ENCODE data around the gene TMEM106C. TPM values are rescaled to one million over a fixed set of nuclear protein-coding genes. Genes with fewer than 3 reads are reported as not detected.
A peak's percentile ranks its signal among the peaks of the same experiment; 100 is the strongest.
"Not testable (repeated sequence)": the region's sequence is repeated elsewhere in the genome, so short reads cannot be mapped to it uniquely, and the experiment has no call there.

Gene TMEM106C
- total RNA-seq, 8 experiments from 2014 or later, result 26.7 to 79.3 (median 43.5) TPM

- in situ Hi-C loops (cut with MboI; ENCODE audit: low pct_unique_long_range_greater_than_20kb in 2 of 9, low sequenced_read_pairs in 9 of 9, unreplicated experiment in 9 of 9), result loop anchor here in 1 of 9 experiments (10.0 kb wide), 1 partner anchor 50 kb away; the partner anchor contains the start of gene VDR
- ATAC-seq (replicated peaks in 6 of 8), result peak in 1 of 8 experiments; percentile 9
- Histone ChIP-seq H3K4me1 (replicated peaks in 1 of 2) (no peaks in the 10 kb centered on the region), H3K4me3 (no peak overlapping the region), H3K27ac (no peak overlapping the region)
- 59 to 100% (median 71%) methylated on average over 1 to 4 of the region's 4 CpGs; no CpG with 5 or more reads in 1 of the 10 experiments for WGBS, 10 experiments
These were observed 8.8 kb upstream of the TMEM106C start for GRCh38 chr12:47954467-47955045.

- in situ Hi-C loops (cut with MboI; ENCODE audit: low pct_unique_long_range_greater_than_20kb in 2 of 9, low sequenced_read_pairs in 9 of 9, unreplicated experiment in 9 of 9), result loop anchor here in 1 of 9 experiments (10.0 kb wide), 1 partner anchor 50 kb away; the partner anchor contains the start of gene VDR
- Histone ChIP-seq H3K4me3 (no peak overlapping the region), H3K27ac (no peak overlapping the region), H3K4me1 (replicated peaks in 1 of 2) (no peaks in the 10 kb centered on the region)
- 20 to 100% (median 78%) methylated on average over 1 to 2 of the region's 3 CpGs; no CpG with 5 or more reads in 2 of the 10 experiments for WGBS, 10 experiments
- ATAC-seq (replicated peaks in 6 of 8), result no peak
These were observed 8.3 kb upstream of the TMEM106C start for GRCh38 chr12:47955059-47955458.

DNA sequence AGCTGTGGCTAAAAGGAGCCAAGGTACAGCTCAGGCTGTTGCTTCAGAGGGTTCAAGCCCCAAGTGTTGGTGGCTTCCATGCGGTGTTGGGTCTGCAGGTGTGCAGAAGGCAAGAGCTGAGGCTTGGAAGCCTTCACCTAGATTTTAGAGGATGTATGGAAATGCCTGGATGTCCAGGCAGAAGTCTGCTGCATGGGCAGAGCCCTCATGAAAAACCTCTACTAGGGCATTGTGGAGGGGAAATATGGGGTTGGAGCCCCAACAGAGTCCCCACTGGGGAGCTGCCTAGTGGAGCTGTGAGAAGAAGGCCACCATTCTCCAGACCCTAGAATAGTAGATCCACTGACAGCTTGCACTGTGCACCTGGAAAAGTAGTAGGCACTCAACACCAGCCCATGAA, 5.7 kb upstream of the TMEM106C start:
- ATAC-seq (replicated peaks in 6 of 8); H3K4me3 ChIP-seq; H3K27ac ChIP-seq; H3K4me1 ChIP-seq (replicated peaks in 1 of 2): not testable (repeated sequence)
- WGBS, 10 experiments, result 50 to 60% methylated on average over 1 of the region's 1 CpG; no CpG with 5 or more reads in 8 of the 10 experiments
- in situ Hi-C loops (cut with MboI; ENCODE audit: low pct_unique_long_range_greater_than_20kb in 2 of 9, low sequenced_read_pairs in 9 of 9, unreplicated experiment in 9 of 9), result loop anchor here in 1 of 9 experiments (10.0 kb wide), 1 partner anchor 53 kb away; the partner anchor contains the start of gene VDR

- no peak for ATAC-seq (replicated peaks in 6 of 8)
- Histone ChIP-seq H3K4me3 (no peak overlapping the region), H3K4me1 (replicated peaks in 1 of 2) (peaks cover 3 to 4% of the 10 kb centered on the region in 2 donors), H3K27ac (no peak overlapping the region)
- in situ Hi-C loops (cut with MboI; ENCODE audit: low pct_unique_long_range_greater_than_20kb in 2 of 9, low sequenced_read_pairs in 9 of 9, unreplicated experiment in 9 of 9), result no loop called here
- 50 to 100% (median 89%) methylated on average over 1 to 10 of the region's 11 CpGs; no CpG with 5 or more reads in 2 of the 10 experiments for WGBS, 10 experiments
These were observed 1.2 kb upstream of the TMEM106C start for GRCh38 chr12:47962198-47962597.

- H3K4me1 ChIP-seq (replicated peaks in 1 of 2), result peaks cover 3 to 4% of the 10 kb centered on the region in 2 donors
- 3 to 92% (median 23%) methylated on average over 1 to 16 of the region's 18 CpGs for WGBS, 10 experiments
- peak in 4 of 8 experiments; percentile 5 to 18 (median 10) for ATAC-seq (replicated peaks in 6 of 8)
- peak overlapping the region; percentile 52 to 75 (median 67) for H3K4me3 ChIP-seq
- H3K27ac ChIP-seq, result no peak overlapping the region
- in situ Hi-C loops (cut with MboI; ENCODE audit: low pct_unique_long_range_greater_than_20kb in 2 of 9, low sequenced_read_pairs in 9 of 9, unreplicated experiment in 9 of 9), result no loop called here
These were observed 821 bp downstream of the TMEM106C start for GRCh38 chr12:47964106-47964728.

DNA sequence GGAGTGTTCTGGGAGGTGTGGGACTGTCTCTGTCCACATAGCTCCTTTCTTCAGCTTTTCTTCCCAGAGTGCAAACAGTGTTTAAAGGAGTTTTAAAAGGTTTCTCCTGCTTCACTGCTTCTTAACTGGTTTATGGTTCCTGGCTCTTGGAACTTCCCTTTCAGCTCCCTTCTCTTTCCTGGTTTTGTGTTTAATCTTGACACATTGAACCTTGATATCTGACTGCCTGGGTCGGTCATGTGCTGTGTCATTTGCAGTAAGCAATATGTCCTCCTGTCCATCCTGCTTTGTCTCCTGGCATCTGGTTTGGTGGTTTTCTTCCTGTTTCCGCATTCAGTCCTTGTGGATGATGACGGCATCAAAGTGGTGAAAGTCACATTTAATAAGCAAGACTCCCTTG, 2.2 kb downstream of the TMEM106C start:
- peaks cover 3 to 4% of the 10 kb centered on the region in 2 donors for H3K4me1 ChIP-seq (replicated peaks in 1 of 2)
- 86 to 100% (median 98%) methylated on average over 2 to 3 of the region's 3 CpGs; no CpG with 5 or more reads in 2 of the 10 experiments for whole genome bisulfite sequencing, 10 experiments
- H3K4me3 ChIP-seq, result no peak overlapping the region
- no peak for ATAC-seq (replicated peaks in 6 of 8)
- no peak overlapping the region for H3K27ac ChIP-seq
- in situ Hi-C loops (cut with MboI; ENCODE audit: low pct_unique_long_range_greater_than_20kb in 2 of 9, low sequenced_read_pairs in 9 of 9, unreplicated experiment in 9 of 9), result no loop called here

DNA sequence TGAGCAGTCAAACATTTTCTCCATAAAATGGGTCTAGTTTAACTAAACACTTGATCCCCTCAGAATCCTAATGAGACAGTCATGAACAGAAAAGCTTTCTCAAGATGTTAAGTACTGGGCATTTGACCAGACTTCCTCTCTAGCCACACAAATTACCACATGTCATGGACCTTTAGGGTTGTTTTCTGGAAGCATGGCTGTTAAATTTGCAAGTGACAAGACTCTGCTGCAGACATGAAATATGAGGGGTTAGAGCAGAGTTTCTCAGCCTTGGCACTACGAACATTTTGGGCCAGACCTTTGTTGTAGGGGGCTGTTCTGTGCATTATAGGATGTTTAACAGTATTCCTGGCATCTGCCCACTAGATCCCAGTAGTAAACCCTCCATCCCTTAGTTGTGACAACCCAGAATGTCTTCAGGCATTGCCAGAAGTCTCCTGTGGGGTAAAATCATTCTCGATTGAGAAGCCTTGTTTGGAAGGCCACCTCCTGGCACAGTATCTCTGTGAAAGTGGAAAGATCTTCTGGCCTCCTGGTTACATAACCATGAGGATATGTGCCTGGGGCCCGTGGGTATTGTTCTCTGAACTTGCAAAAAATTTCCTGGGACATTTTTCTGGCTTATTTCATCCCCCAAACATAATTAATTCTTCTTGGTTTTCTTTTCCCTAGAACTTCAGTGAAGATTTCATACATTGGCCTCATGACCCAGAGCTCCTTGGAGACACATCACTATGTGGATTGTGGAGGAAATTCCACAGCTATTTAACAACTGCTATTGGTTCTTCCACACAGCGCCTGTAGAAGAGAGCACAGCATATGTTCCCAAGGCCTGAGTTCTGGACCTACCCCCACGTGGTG, 4.3 kb downstream of the TMEM106C start:
- Histone ChIP-seq H3K4me3 (no peak overlapping the region), H3K4me1 (replicated peaks in 1 of 2) (peaks cover 3 to 4% of the 10 kb centered on the region in 2 donors), H3K27ac (no peak overlapping the region)
- ATAC-seq (replicated peaks in 6 of 8), result peak in 1 of 8 experiments; percentile 11
- 17 to 95% (median 80%) methylated on average over 2 to 3 of the region's 5 CpGs; no CpG with 5 or more reads in 2 of the 10 experiments for WGBS, 10 experiments
- in situ Hi-C loops (cut with MboI; ENCODE audit: low pct_unique_long_range_greater_than_20kb in 2 of 9, low sequenced_read_pairs in 9 of 9, unreplicated experiment in 9 of 9), result no loop called here

DNA sequence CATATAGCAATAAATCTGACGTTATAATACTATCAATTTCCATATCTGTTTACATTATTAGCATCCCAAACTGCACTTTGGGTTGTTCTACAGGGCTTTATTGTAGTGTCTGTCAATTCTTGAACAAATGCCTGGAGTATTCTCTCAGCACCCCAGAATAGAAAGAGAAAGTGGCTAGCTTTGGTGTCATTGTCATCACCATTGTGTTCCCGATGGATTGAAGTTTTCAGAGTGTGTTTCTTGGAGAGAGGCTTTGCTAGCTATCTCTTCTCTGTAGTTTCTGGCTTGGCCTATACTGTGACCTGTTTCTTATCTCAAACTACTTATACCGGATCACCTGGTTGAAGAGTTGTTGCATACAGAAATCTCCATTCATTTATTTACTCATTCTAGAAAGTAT, 6.4 kb downstream of the TMEM106C start:
- no peak for ATAC-seq (replicated peaks in 6 of 8)
- no peak overlapping the region for H3K27ac ChIP-seq

GRCh38 chr12:47970843-47971242, 7.4 kb downstream of the TMEM106C start:
- in situ Hi-C loops (cut with MboI; ENCODE audit: low pct_unique_long_range_greater_than_20kb in 2 of 9, low sequenced_read_pairs in 9 of 9, unreplicated experiment in 9 of 9), result no loop called here

More for the DNA sequence above, 6.4 kb downstream of the TMEM106C start:
- no peaks in the 10 kb centered on the region for H3K4me1 ChIP-seq (replicated peaks in 1 of 2)
- in situ Hi-C loops (cut with MboI; ENCODE audit: low pct_unique_long_range_greater_than_20kb in 2 of 9, low sequenced_read_pairs in 9 of 9, unreplicated experiment in 9 of 9), result no loop called here
- no peak overlapping the region for H3K4me3 ChIP-seq
- 53 to 88% (median 66%) methylated on average over 1 to 3 of the region's 3 CpGs for WGBS, 10 experiments

DNA sequence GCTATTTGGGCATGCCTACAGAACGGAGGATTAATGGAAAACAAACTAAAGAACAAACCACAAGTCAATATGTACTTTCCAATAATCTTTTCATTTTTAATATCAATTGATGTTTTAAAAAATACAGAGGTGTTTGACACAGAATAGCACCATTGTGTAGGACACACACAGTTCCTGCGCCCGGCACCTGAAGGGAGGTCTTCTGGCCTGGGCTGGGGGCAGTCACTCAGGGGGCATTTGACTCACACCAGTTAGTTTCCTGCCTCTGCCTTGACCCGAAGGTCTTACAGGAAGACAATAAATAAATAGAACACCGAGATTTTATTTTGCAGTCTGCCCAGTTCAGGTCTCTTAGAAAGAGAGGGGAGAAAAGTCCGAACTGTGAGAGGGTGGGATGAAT, 9.5 kb downstream of the TMEM106C start:
- WGBS, 10 experiments, result 23 to 100% (median 84%) methylated on average over 1 to 6 of the region's 6 CpGs
- in situ Hi-C loops (cut with MboI; ENCODE audit: low pct_unique_long_range_greater_than_20kb in 2 of 9, low sequenced_read_pairs in 9 of 9, unreplicated experiment in 9 of 9), result no loop called here
- H3K4me3 ChIP-seq, result no peak overlapping the region
- no peaks in the 10 kb centered on the region for H3K4me1 ChIP-seq (replicated peaks in 1 of 2)
- no peak overlapping the region for H3K27ac ChIP-seq
- no peak for ATAC-seq (replicated peaks in 6 of 8)

More at GRCh38 chr12:47970843-47971242, 7.4 kb downstream of the TMEM106C start:
- H3K4me1 ChIP-seq (replicated peaks in 1 of 2), result no peaks in the 10 kb centered on the region
- 67 to 100% (median 85%) methylated on average over 1 to 7 of the region's 7 CpGs; no CpG with 5 or more reads in 2 of the 10 experiments for WGBS, 10 experiments
- H3K27ac ChIP-seq, result no peak overlapping the region
- no peak for ATAC-seq (replicated peaks in 6 of 8)
- H3K4me3 ChIP-seq, result no peak overlapping the region

- WGBS, 10 experiments, result 40 to 100% (median 94%) methylated on average over 1 to 5 of the region's 9 CpGs; no CpG with 5 or more reads in 5 of the 10 experiments
- H3K4me3 ChIP-seq, result no peak overlapping the region
- H3K4me1 ChIP-seq (replicated peaks in 1 of 2), result no peaks in the 10 kb centered on the region
- ATAC-seq (replicated peaks in 6 of 8), result no peak
- no peak overlapping the region for H3K27ac ChIP-seq
- in situ Hi-C loops (cut with MboI; ENCODE audit: low pct_unique_long_range_greater_than_20kb in 2 of 9, low sequenced_read_pairs in 9 of 9, unreplicated experiment in 9 of 9), result no loop called here
These were observed 10.5 kb downstream of the TMEM106C start for GRCh38 chr12:47973870-47974269.

DNA sequence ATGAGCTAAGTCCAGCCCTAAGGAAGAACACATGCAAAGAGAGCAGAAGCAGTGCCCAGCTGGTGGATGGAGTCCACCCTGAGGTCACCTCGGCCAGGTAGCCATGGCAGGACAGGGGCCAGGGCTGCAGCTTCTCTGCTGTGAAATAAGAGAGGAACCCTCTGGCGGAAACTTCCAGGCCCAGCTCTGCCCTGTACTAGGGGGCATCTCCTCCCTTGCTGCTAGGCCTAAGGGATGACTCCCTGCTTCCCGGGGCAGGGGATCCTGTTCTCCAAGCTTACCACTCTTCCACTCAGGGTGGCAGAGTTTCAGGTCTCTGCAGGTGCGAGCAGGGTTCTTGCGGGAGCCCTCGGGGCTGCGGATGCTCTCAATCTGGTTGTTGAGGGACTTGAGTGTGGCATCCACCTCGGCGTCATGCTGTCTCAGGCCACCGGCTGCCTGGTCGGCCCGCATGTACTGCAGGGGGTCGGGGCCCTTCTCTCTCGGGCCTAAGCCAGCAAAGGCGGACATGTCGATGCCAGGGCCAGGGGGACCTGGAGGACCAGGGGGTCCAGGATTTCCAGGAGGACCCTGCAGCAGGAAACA, 11.7 kb downstream of the TMEM106C start:
- no peak overlapping the region for H3K4me3 ChIP-seq
- 50 to 100% (median 91%) methylated on average over 3 to 7 of the region's 16 CpGs; no CpG with 5 or more reads in 7 of the 10 experiments for WGBS, 10 experiments
- in situ Hi-C loops (cut with MboI; ENCODE audit: low pct_unique_long_range_greater_than_20kb in 2 of 9, low sequenced_read_pairs in 9 of 9, unreplicated experiment in 9 of 9), result loop anchor here in 1 of 9 experiments (25.0 kb wide), 1 partner anchor 238 kb away; the partner anchor contains the start of gene ENDOU
- no peak overlapping the region for H3K27ac ChIP-seq
- no peak for ATAC-seq (replicated peaks in 6 of 8)
- H3K4me1 ChIP-seq (replicated peaks in 1 of 2), result peaks cover 0 to 3% of the 10 kb centered on the region in 2 donors

Data from motor neuron (in vitro differentiated cells).